ENCODE results near the gene SLC7A6OS.

SLC7A6OS gene

GRCh38 chr16:68253721-68254120, 57.0 kb downstream of the SLC7A6OS start:
- no peak for DNase-seq (ENCODE audit: low spot score)

- no peak for DNase-seq (ENCODE audit: low spot score)
Observed at GRCh38 chr16:68252383-68252782, 58.4 kb downstream of the SLC7A6OS start.

GRCh38 chr16:68251832-68252231, 58.9 kb downstream of the SLC7A6OS start:
- DNase-seq (ENCODE audit: low spot score), result no peak

- DNase-seq (ENCODE audit: low spot score), result no peak
Observed at GRCh38 chr16:68250951-68251350, 59.8 kb downstream of the SLC7A6OS start.

- DNase-seq (ENCODE audit: low spot score), result no peak
Observed at GRCh38 chr16:68249371-68249770, 61.4 kb downstream of the SLC7A6OS start.
